Calu3 (cell line): ENCODE measurements around the gene NR1H2. TPM values are rescaled to one million over a fixed set of nuclear protein-coding genes. Genes with fewer than 3 reads are reported as not detected.

Experiments
- BruUV-seq: library from RNA; stranded (reverse); fragments of 400-500 nt; replicated peaks from 2 replicates; lab custom pipeline; 2021; lab: Mats Ljungman, UMichigan
- CTCF ChIA-PET: fragments of 300-600 bp; sonication (Branson Sonifier 250); formaldehyde crosslinking; loops from one replicate; lab custom pipeline; 2022; ENCODE audit warnings: antibody characterized with exemption; lab: Charles Lee
- DNase-seq: peaks from one replicate; pipeline ENCODE4 v3.0.0; 2022
- H3K27ac Mint-ChIP-seq: one replicate; pipeline ENCODE4 v1.8.0; 2022; ENCODE audit warnings: mixed read lengths; ENCODE audit not compliant: unreplicated experiment
- H3K27me3 Mint-ChIP-seq: one replicate; pipeline ENCODE4 v1.8.0; 2022; ENCODE audit warnings: mixed read lengths; ENCODE audit not compliant: unreplicated experiment
- H3K36me3 Mint-ChIP-seq: one replicate; pipeline ENCODE4 v1.8.0; 2022; ENCODE audit warnings: mild to moderate bottlenecking, moderate library complexity, mixed read lengths; ENCODE audit not compliant: insufficient read depth, unreplicated experiment
- H3K4me1 Mint-ChIP-seq: one replicate; pipeline ENCODE4 v1.8.0; 2022; ENCODE audit warnings: mild to moderate bottlenecking, low read depth, mixed read lengths; ENCODE audit not compliant: unreplicated experiment
- H3K4me3 Mint-ChIP-seq: one replicate; pipeline ENCODE4 v1.8.0; 2022; ENCODE audit warnings: mild to moderate bottlenecking, low read depth, moderate library complexity, mixed read lengths; ENCODE audit not compliant: unreplicated experiment
- H3K9me3 Mint-ChIP-seq: one replicate; pipeline ENCODE4 v1.8.0; 2022; ENCODE audit warnings: low read depth, mixed read lengths; ENCODE audit not compliant: unreplicated experiment
- intact Hi-C: fragments of 100-400 bp; cut with micrococcal nuclease; formaldehyde crosslinking; loops from one replicate; pipeline ENCODE4 v1.10.0; 2022; ENCODE audit not compliant: unreplicated experiment
- total RNA-seq: library from RNA; stranded (reverse); gene quantifications from 2 replicates; pipeline ENCODE4 v1.2.3, GENCODE V29; 2022
- TF ChIP-seq, protein P1 (sequence below): fragments of 200-600 bp; IDR thresholded peaks from one replicate; pipeline ENCODE4 v1.8.0; 2022; ENCODE audit warnings: antibody characterized with exemption; ENCODE audit not compliant: unreplicated experiment

Gene NR1H2
- total RNA-seq, 1 experiment from 2014 or later: 77.5 TPM

DNA sequence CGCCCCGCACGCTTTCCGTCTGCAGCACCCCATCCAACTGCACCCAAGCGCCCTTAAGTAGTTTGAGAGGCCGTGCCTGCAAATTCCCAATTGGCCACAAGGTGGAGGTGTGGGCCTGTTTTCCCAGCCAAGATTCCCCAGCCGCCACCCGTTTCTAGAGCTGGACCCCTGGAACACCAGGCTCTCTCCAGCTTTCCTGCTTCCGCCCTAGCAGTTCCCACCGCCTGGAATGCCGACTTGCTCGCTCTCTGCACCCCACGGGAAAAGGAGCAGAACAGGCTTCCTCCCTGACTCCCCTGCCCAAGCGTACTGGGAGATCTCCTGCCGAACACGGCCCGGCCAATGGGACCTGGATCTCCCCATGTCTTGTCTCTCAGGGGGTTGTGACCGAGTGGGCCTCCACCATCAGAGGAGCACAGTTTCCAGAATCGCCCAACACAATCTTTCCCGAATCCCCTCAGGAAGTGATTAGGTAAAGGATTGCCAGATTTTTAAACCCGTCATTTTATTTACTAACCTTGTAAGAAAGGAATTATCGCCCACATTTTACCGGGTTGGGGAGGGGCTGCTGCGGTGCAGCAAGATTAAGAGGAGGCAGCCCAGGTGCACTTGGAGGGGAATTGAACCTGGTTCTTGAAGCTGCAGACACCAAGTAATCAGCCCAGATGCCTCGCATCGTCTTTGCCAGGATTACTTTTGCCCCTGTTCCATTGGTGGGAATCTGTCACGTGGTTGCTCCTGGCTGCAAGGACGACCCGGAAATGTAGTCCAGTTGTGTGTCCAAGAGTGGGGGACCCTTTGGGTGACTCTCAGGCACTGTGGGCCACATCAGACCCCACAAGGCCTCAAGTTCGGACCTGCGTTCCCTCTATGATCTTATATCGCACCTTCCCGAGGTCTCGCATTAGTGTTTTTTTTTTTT, 7.3 kb upstream of the NR1H2 start:
- Mint-ChIP-seq H3K4me3 (peak overlapping the region; percentile 93), H3K36me3 (peaks cover 20% of the 10 kb centered on the region), H3K27ac (peak overlapping the region; percentile 55), H3K4me1 (peaks cover 13% of the 10 kb centered on the region), H3K9me3 (no peaks in the 10 kb centered on the region), H3K27me3 (no peaks in the 10 kb centered on the region)
- peak; percentile 89 for DNase-seq
- TF ChIP-seq, protein P1, sequence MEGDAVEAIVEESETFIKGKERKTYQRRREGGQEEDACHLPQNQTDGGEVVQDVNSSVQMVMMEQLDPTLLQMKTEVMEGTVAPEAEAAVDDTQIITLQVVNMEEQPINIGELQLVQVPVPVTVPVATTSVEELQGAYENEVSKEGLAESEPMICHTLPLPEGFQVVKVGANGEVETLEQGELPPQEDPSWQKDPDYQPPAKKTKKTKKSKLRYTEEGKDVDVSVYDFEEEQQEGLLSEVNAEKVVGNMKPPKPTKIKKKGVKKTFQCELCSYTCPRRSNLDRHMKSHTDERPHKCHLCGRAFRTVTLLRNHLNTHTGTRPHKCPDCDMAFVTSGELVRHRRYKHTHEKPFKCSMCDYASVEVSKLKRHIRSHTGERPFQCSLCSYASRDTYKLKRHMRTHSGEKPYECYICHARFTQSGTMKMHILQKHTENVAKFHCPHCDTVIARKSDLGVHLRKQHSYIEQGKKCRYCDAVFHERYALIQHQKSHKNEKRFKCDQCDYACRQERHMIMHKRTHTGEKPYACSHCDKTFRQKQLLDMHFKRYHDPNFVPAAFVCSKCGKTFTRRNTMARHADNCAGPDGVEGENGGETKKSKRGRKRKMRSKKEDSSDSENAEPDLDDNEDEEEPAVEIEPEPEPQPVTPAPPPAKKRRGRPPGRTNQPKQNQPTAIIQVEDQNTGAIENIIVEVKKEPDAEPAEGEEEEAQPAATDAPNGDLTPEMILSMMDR: peak; percentile 87
- CTCF ChIA-PET: interaction anchor here (0.8 to 1.4 kb wide), 9 partner anchors 12 to 335 kb away, joined by 3 to 11 read pairs (median 6); partner anchors contain the start of gene JOSD2
- intact Hi-C loops: loop anchor here (2.0 to 5.0 kb wide), 3 partner anchors 92 to 414 kb away; no protein-coding TSS in a partner anchor
- BruUV-seq: no TSS peak

DNA sequence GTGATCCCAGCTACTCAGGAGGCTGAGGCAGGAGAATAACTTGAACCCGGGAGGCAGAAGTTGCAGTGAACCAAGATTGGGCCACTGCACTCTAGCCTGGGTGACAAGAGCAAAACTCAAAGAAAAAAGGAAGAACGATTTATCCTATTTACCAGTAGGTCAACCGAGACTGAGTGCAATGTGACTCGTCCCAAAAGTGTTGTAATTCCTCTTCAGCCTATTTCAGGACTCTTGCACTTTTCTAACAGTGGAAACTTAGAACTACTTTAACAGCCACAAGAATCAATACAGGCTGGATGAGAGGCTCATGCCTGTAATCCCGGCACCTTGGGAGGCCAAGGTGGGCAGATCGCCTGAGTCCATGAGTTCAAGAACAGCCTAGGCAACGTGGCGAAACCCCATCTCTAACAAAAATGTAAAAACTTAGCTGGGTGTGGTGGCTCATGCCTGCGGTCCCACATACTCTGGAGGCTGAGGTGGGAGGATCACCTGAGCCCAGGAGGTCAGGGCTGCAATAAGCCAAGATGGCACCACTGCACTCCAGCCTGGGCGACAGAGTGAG, 4.3 kb upstream of the NR1H2 start:
- no TSS peak for BruUV-seq
- no peak overlapping the region for H3K4me3 Mint-ChIP-seq
- H3K9me3 Mint-ChIP-seq: no peaks in the 10 kb centered on the region
- intact Hi-C loops: no loop called here
- no peaks in the 10 kb centered on the region for H3K27me3 Mint-ChIP-seq
- H3K27ac Mint-ChIP-seq: no peak overlapping the region
- TF ChIP-seq, protein P1: no peak
- peaks cover 24% of the 10 kb centered on the region for H3K4me1 Mint-ChIP-seq
- peaks cover 32% of the 10 kb centered on the region for H3K36me3 Mint-ChIP-seq
- DNase-seq: no peak
- CTCF ChIA-PET: no interaction called here

DNA sequence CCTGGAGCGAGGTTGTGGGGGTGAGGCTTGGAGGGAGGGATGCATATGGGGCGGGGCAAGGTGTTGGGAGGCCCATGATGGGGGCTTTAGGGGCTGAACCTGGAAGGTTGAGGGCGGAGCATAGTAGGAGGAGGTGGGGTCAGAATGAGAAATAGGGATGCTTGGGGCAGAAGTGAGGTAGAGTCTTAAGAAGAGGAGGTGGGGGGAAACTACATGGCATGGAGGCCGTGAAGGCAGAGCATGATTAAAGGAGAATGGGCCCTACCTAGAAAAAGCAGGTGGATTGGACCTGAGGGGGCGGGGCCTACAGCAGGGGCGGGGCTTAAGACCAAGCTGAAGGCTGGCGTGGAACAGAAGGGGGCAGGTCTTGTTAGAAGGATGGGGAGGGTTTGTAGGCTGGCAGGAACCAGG, 799 bp downstream of the NR1H2 start:
- H3K36me3 Mint-ChIP-seq: peaks cover 46% of the 10 kb centered on the region
- peak; percentile 50 for DNase-seq
- H3K4me1 Mint-ChIP-seq: peaks cover 15% of the 10 kb centered on the region
- TF ChIP-seq, protein P1: no peak
- no peaks in the 10 kb centered on the region for H3K27me3 Mint-ChIP-seq
- peak overlapping the region; percentile 93 for H3K4me3 Mint-ChIP-seq
- no peaks in the 10 kb centered on the region for H3K9me3 Mint-ChIP-seq
- no TSS peak for BruUV-seq
- peak overlapping the region; percentile 99 for H3K27ac Mint-ChIP-seq
- intact Hi-C loops: no loop called here
- CTCF ChIA-PET: no interaction called here

DNA sequence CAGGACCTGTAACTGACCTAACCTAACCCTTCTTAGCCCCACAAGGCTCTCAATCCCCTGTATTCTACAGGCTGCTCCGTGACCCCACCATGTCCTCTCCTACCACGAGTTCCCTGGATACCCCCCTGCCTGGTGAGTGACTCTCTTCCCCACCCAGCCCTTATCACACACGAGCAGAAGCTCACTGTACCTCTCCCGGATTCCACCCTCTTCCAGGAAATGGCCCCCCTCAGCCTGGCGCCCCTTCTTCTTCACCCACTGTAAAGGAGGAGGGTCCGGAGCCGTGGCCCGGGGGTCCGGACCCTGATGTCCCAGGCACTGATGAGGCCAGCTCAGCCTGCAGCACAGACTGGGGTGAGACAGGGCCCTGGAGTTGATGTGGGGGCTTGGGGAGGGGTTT, 1.3 kb downstream of the NR1H2 start:
- CTCF ChIA-PET: no interaction called here
- TF ChIP-seq, protein P1: no peak
- DNase-seq: no peak
- Mint-ChIP-seq H3K27me3 (no peaks in the 10 kb centered on the region), H3K27ac (peak overlapping the region; percentile 99), H3K4me1 (peaks cover 15% of the 10 kb centered on the region), H3K4me3 (peak overlapping the region; percentile 93), H3K36me3 (peaks cover 46% of the 10 kb centered on the region), H3K9me3 (no peaks in the 10 kb centered on the region)
- intact Hi-C loops: no loop called here
- no TSS peak for BruUV-seq
